ENCODE data around the gene SGTA.

- TF ChIP-seq, protein P1, sequence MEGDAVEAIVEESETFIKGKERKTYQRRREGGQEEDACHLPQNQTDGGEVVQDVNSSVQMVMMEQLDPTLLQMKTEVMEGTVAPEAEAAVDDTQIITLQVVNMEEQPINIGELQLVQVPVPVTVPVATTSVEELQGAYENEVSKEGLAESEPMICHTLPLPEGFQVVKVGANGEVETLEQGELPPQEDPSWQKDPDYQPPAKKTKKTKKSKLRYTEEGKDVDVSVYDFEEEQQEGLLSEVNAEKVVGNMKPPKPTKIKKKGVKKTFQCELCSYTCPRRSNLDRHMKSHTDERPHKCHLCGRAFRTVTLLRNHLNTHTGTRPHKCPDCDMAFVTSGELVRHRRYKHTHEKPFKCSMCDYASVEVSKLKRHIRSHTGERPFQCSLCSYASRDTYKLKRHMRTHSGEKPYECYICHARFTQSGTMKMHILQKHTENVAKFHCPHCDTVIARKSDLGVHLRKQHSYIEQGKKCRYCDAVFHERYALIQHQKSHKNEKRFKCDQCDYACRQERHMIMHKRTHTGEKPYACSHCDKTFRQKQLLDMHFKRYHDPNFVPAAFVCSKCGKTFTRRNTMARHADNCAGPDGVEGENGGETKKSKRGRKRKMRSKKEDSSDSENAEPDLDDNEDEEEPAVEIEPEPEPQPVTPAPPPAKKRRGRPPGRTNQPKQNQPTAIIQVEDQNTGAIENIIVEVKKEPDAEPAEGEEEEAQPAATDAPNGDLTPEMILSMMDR (IDR thresholded peaks at IDR 0.05; ENCODE audit: insufficient read depth, low read length, poor library complexity, severe bottlenecking): no peak
- TF ChIP-seq EZH2phosphoT487 (conservative IDR thresholded peaks at IDR 0.05; ENCODE audit: low read length): no peak
Observed at GRCh38 chr19:2798733-2799132, 15.7 kb upstream of the SGTA start.

Measured in SU-DHL-6 (cell line).